ENCODE data around the gene C1orf21.

C1orf21 gene

DNA sequence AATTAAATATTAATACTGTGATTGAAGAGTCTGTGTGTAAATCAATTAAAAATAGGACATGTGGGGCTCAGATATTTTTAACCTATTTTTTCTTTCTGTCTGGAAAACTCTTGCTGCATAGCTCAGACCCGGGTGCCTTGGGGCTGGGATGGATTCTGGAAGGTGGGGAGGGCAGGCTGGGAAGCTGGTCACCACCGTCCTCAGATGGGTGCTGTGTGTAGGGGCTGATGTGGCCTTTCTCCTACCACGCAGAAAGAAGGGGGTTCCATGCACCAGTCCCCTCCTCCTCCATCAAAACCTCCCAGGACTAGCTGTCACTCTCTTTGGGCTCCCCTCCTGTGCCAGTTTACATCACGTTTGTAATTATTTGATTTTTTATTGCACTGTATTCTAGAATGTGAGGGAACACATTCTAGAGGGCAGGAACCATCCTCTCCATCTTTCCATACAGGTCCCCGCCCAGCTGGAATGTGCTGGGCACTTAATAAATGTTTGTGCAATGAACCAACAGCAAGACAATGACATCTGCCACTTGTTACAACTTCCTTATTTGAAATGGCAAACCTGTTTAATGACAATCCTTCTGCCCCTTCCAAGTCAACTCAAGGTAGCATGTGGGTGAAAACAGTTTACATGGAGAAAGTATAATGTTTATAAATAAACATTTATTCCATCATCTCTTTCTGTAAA lies 263.5 kb downstream of the C1orf21 start:
- DNase-seq (ENCODE audit: low read depth, low spot score), result no peak

DNA sequence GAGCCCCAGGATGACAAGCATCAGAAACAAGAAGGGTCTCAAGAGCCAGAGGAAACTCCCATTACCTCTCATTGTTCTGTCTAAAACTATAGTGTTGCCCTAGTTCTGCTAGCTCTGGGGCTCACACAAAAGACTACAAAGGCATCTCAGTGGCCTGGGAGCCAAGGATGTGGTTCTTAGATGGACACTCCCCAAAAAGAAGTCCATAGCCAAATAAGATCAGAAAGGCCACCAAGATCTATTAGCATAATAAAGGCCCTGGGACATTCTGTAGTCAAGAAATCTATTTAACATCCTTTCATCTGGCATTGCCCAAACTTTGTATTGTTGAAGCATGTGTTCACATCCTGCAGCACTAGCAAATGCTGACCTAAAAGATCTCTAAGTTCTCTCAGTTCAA lies 268.4 kb downstream of the C1orf21 start:
- no peak for DNase-seq (ENCODE audit: low read depth, low spot score)

DNA sequence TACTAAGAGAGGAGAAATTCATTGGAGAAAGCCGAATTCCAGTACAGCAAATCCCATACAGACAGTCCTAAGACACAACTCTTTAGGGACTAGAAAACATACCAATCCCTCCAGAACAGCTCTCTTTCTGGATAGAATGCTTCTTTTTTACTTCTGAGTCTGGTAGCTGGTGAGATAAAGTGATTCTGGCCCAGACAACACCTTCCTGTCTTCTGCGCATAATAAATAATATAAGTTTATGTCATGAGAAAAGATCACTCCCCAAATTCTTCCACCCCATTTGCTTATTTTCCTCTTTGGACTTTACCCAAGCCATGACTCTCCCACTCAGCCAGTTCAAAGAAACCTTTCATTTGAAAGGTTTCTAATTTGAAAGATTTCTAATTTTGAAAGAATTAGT lies 269.4 kb downstream of the C1orf21 start:
- no peak for DNase-seq (ENCODE audit: low read depth, low spot score)

DNA sequence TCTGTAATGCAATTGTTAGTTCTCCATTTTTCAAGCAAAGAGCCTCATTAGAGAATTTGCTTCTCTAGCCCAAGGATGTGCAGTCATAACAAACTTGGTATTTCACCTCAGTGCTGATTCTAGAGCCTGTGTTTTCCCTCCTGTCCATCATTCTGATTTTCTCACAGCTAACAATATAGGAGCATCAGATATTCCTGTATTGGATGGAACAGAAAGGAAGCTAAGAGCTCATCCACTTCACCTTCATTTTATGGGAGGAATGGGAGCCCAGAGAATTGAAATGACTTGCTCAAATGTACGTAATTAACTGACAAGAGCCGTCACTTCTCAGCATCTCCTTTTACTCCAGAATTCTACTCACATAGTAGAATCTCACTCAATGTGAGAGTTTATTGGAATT lies 271.2 kb downstream of the C1orf21 start:
- DNase-seq (ENCODE audit: low read depth, low spot score), result no peak

DNA sequence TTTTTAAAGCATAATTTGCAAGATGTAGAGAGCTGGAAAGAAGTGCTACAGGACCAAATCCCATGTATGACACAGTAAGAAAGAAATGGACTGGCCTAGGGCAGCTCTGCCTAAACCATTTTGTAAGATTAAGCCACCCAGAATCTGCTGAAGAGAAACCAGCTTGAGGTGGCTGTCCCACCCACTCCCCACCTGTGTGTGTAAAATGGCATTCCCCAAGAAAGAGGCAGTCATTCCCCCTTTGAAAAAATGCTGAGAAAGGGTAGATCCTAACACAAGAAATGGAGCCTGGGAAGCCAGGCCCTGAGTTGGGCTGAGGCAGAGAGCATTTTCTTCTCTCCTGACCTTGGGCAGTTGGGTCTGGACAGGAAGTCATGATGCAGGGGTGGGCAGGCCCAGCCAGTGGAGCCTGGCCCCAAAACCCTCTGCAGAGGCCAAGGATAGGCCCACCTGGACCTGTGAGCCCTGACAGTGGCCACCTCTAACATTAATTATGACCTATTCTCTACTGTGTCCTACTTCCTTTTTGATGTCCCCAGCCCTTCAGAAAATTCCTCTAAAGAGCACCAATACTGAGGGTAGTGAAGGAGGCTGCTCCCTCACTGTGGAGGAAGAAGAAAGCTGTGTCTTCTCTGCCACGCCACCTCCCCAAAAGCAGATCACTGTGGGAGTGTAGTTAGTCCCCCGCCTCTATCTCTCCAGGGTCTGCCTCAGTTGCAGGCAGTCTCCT lies 273.8 kb downstream of the C1orf21 start:
- DNase-seq (ENCODE audit: low read depth, low spot score), result no peak

DNA sequence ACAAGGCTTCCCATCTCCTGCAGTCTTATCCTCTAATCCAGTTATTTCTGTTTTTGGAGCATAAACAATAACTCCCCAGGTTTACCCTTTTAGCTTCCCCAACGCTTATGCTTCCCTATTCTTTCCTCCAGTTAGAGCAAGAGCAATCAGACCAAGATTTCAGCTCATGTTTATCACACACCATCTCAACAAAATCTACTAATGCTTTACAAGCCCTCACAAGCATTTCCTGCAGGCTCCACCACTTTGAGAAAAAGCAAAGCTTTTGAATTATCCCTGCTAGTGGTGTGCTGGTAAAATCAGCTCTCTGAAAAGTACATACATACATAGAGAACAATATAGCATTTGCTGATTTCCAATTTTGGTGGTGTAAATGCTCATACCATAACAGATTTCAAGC lies 275.0 kb downstream of the C1orf21 start:
- DNase-seq (ENCODE audit: low read depth, low spot score), result no peak

DNA sequence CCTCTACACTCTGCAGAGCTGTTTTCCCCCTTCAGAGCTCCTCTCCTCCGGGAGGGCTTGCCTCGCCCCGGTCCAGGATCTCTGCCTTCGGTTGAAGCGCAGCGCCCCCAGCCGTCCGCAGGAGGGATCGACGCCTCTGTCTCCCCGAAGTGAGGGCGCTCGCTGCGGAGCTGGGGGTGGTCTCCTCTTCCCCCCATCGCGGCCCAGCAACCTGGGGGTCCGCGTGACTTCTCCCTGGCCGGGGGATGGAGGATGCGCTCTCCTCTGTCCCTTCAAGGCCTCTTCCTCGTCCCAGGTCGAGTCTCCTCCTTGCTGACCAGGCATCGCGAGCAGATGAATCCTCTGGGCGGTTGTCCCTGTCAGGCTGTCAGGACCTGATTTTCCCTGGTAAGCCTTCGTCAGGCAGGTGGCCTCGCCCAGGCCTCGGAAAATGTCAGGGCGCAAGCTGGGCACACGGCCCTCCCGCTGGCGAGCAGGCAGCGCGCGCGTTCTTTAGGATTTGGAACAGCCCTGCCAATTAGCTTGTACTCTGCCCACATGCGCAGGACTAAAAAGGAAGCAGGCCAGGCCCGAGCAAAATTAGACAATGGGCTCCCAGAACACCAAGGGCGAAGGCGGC lies 277.3 kb downstream of the C1orf21 start:
- no peak for DNase-seq (ENCODE audit: low read depth, low spot score)

DNA sequence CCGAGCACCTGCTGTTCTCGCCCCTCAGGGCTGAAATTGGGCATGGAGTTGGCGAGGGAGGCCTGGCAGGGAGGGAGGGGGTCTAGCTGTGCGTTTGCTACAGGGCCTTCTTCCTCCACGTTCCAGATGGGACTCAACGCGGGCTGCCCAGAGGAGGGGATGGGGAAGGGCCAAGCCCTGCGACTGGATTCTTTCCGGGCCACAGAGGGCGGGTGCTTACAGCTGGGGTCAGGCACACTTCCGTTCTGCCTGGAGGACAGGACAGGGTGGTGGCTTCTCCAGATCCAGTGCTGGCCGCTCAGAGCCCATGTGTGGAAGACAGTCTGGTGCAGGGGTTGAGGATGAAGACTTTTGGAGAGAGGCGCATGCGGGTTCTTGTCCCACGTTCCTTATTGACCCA lies 277.8 kb downstream of the C1orf21 start:
- DNase-seq (ENCODE audit: low read depth, low spot score), result no peak

DNA sequence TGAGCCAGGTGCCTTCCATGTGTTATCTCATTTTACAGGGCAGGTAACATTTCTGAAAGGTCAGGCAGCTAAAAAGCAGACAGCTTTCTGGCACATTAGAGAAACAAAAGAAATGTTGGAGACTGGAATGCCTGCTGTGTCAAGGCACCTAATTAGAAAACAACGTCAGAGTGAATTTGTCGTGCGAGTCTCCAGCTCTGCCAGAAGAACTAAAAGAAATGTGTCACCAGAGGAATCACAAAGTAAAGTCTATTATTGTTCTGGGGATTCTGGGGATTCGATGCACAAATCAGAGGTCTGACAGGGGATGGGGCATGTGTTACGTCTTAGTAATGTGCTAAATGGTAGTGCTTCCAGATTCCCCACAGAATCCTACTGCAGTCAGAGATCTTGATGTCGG lies 278.5 kb downstream of the C1orf21 start:
- DNase-seq (ENCODE audit: low read depth, low spot score), result no peak

DNA sequence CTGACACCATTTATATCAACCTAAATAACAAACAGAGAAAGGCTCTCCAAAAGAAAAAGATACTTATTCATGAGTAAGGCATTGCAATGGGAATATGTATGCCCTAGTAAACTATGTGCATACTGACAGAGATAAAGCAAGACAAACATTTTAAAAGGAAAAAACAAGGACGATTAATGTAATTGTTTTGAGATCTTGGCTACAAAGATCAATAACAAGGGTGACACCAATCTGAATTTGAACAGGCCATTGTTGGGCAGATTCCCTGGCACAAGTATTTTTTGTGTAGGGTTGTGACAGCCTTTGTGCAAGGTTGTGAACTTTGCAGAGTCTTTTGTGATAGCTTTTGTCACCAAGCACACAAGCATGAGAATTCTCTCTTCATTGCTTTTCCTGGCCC lies 282.6 kb downstream of the C1orf21 start:
- no peak for DNase-seq (ENCODE audit: low read depth, low spot score)

DNA sequence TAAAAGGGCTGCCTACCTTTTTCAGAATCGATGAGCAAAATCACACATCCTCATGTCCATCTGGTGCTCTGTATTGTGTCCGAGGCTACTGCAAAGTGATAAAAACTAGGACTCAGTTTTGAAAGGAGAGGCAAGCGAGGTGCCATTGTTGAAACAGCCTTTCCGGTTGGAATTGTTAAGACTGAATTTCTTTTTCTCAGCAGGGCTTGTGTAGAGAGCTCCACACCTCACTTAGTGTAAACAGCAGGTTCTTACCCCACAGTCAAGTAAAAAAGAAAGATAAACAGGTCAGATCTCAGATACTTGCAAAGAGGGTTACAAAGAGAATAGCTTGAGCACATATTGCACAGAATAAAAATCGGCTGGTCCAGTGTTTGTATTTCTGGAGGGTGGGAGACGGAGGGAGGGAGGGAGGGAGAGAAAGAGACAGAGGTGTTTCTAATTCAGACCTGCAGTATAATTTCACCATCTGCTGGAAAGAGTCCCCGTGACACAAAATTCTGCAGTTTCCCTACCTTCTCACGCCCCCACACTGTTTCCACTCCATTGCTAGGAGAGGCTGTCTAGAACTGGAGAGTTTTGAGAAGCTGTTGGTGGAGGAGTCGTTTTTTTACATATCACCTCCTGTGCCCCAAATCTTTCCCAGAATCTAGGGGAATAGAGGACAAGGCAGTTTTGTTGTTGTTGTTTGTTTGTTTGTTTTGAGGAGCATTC lies 285.3 kb downstream of the C1orf21 start:
- no peak for DNase-seq (ENCODE audit: low read depth, low spot score)

DNA sequence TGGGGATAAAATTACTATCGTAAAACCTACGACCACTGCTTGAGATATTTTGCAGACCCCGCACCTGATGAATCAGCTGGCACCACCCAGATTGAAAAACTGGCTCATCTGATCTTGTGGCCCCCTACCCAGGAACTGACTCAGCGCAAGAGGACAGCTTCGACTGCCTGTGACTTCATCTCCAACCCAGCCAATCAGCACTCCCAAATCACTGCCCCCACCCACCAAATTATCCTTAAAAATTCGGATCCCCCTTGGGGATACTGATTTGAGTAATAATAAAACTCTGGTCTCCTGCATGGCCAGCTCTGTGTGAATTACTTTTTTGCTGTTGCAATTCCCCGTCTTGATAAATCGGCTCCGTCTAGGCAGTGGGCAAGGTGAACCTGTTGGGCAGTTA lies 286.5 kb downstream of the C1orf21 start:
- no peak for DNase-seq (ENCODE audit: low read depth, low spot score)

DNA sequence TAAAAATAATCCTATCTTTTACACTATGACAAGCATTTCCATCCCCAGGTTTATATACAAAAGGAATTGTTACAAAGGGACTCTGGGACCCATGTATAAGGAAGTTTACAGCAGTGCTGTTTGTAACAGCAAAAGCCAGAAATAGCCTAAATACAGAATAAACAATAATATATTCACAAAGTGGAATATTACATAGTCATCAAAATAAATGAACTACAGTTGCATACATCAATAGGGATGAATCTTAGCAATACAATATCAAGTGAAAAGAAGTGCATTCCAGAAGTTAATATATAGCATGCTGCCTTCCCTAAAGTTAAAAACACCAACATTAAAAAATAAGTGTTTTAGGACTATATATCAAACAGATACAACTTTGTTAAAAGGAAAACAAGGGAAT lies 290.5 kb downstream of the C1orf21 start:
- no peak for DNase-seq (ENCODE audit: low read depth, low spot score)

Measured in activated naive CD8-positive, alpha-beta T cell treated with anti-CD3 and anti-CD28 coated beads, Interleukin-2, amount 50 U/mL, for 16 hours (primary cell).